Esophagus muscularis mucosa (tissue), 4 donors: ENCODE measurements around the gene PNCK. TPM values are rescaled to one million over a fixed set of nuclear protein-coding genes. Genes with fewer than 3 reads are reported as not detected.

Source experiments
- DNase-seq: peaks from one replicate; pipeline ENCODE4 v3.0.0-alpha.2; 2017; ENCODE audit errors: extremely low spot score
- H3K27ac ChIP-seq, 4 donors: fragments of 200-600 bp; sonication (generic); replicated peaks in 1 of 4; 1 replicate in 3 of 4; 2 replicates in 1 of 4; pipeline ENCODE4 v1.5.1; 2016 to 2019; ENCODE audit warnings: mild to moderate bottlenecking in 1 of 4
- H3K27me3 ChIP-seq, 4 donors: fragments of 200-600 bp; sonication (generic); one replicate each; pipeline versions ENCODE4 v1.5.1 to v1.6.0; 2016 to 2019
- H3K36me3 ChIP-seq, 4 donors: fragments of 200-600 bp; sonication (generic); one replicate each; pipeline ENCODE4 v1.5.1; 2016 to 2019
- H3K4me1 ChIP-seq, 4 donors: fragments of 200-600 bp; sonication (generic); one replicate each; pipeline ENCODE4 v1.5.1; 2016 to 2019
- H3K4me3 ChIP-seq, 4 donors: fragments of 200-600 bp; sonication (generic); 1 replicate in 2 of 4; 2 replicates in 2 of 4; pipeline ENCODE4 v1.5.1; 2016 to 2019; ENCODE audit warnings: mild to moderate bottlenecking in 4 of 4, moderate library complexity in 1 of 4
- H3K9me3 ChIP-seq, 4 donors: fragments of 200-600 bp; sonication (generic); 1 replicate in 3 of 4; 2 replicates in 1 of 4; pipeline ENCODE4 v1.5.1; 2016 to 2019
- CTCF ChIP-seq, 3 experiments: fragments of 200-600 bp in 2 of 3; fragments of 450-650 bp in 1 of 3; sonication (generic) in 2 of 3; IDR thresholded peaks; one replicate each; pipeline ENCODE4 v1.5.1; 2017 to 2019; ENCODE audit warnings: antibody characterized with exemption in 3 of 3, mild to moderate bottlenecking in 2 of 3, moderate library complexity in 1 of 3
- EP300 ChIP-seq: sonication (generic); formaldehyde crosslinking; IDR thresholded peaks from one replicate; pipeline ENCODE4 v1.6.1; 2017; ENCODE audit warnings: antibody characterized with exemption
- POLR2A ChIP-seq: fragments of 450-650 bp; IDR thresholded peaks from one replicate; pipeline ENCODE4 v1.6.1; 2017; ENCODE audit warnings: antibody characterized with exemption, moderate library complexity, mild to moderate bottlenecking, low read depth
- POLR2AphosphoS5 ChIP-seq, 2 donors: sonication (generic); formaldehyde crosslinking; IDR thresholded peaks; one replicate each; pipeline ENCODE4 v1.6.1; 2017; ENCODE audit warnings: antibody characterized with exemption in 2 of 2
- WGBS: methylation state at CpG from one replicate; pipeline ENCODE4 v1.1.5; 2018; 5-methylcytosine and 5-hydroxymethylcytosine counted together
- intact Hi-C: fragments of 100-400 bp; cut with DNase I; formaldehyde crosslinking; loops from one replicate; pipeline ENCODE4 v1.15.1; 2023
- total RNA-seq, 4 donors: library from RNA; depleted of rRNA; stranded (reverse); fragments of >200 nt; gene quantifications; one replicate each; pipeline versions ENCODE4 v1.1.0 to v1.2.1, GENCODE V29; 2016

PNCK gene
- total RNA-seq, 4 donors from 2014 or later: 20.5 to 67.8 (median 26.0) TPM

GRCh38 chrX:153649178-153649914 lies 24.3 kb downstream of the PNCK start:
- TF ChIP-seq POLR2AphosphoS5 (IDR thresholded peaks at IDR 0.05): no peak
- peak in 1 of 3 experiments; percentile 14 for TF ChIP-seq CTCF (IDR thresholded peaks at IDR 0.05)
- DNase-seq: no peak
- H3K9me3 ChIP-seq: peaks cover 0 to 21% (median 0%) of the 10 kb centered on the region in 4 donors
- H3K27ac ChIP-seq: no peak overlapping the region
- peaks cover 0 to 60% (median 21%) of the 10 kb centered on the region in 4 donors for H3K27me3 ChIP-seq
- no peak overlapping the region for H3K4me3 ChIP-seq
- intact Hi-C loops: no loop called here
- no peaks in the 10 kb centered on the region for H3K36me3 ChIP-seq
- WGBS: 90% methylated on average over 16 of the region's 26 CpGs
- peaks cover 0 to 23% (median 19%) of the 10 kb centered on the region in 4 donors for H3K4me1 ChIP-seq

GRCh38 chrX:153648358-153649177 lies 25.0 kb downstream of the PNCK start:
- intact Hi-C loops: no loop called here
- peaks cover 0 to 66% (median 23%) of the 10 kb centered on the region in 4 donors for H3K27me3 ChIP-seq
- no peak for DNase-seq
- TF ChIP-seq POLR2AphosphoS5 (IDR thresholded peaks at IDR 0.05): no peak
- no peak for TF ChIP-seq POLR2A
- no peak for TF ChIP-seq EP300
- TF ChIP-seq CTCF (IDR thresholded peaks at IDR 0.05): no peak
- 80% methylated on average over 17 of the region's 17 CpGs for WGBS
- H3K4me3 ChIP-seq: no peak overlapping the region
- H3K9me3 ChIP-seq: peaks cover 0 to 13% (median 0%) of the 10 kb centered on the region in 4 donors
- H3K4me1 ChIP-seq: peaks cover 3 to 28% (median 24%) of the 10 kb centered on the region in 4 donors
- H3K36me3 ChIP-seq: no peaks in the 10 kb centered on the region
- no peak overlapping the region for H3K27ac ChIP-seq

- intact Hi-C loops: no loop called here
- DNase-seq: no peak
Observed at GRCh38 chrX:153647461-153648357, 25.9 kb downstream of the PNCK start.

More at GRCh38 chrX:153647461-153648357, 25.9 kb downstream of the PNCK start:
- Histone ChIP-seq H3K9me3 (peaks cover 0 to 7% (median 0%) of the 10 kb centered on the region in 4 donors), H3K36me3 (no peaks in the 10 kb centered on the region), H3K27me3 (peaks cover 0 to 74% (median 29%) of the 10 kb centered on the region in 4 donors), H3K27ac (no peak overlapping the region), H3K4me1 (peaks cover 6 to 36% (median 32%) of the 10 kb centered on the region in 4 donors), H3K4me3 (peak overlapping the region; percentile 23 to 34 (median 30))
- no peak for TF ChIP-seq POLR2A
- no peak for TF ChIP-seq POLR2AphosphoS5 (IDR thresholded peaks at IDR 0.05)
- no peak for TF ChIP-seq CTCF (IDR thresholded peaks at IDR 0.05)
- no peak for TF ChIP-seq EP300
- 25% methylated on average over 20 of the region's 85 CpGs for WGBS
